HG03571 (cell line): ENCODE data around the gene TINCR.
"Not testable (repeated sequence)": the region's sequence is repeated elsewhere in the genome, so short reads cannot be mapped to it uniquely, and the experiment has no call there.

Experiments
- ATAC-seq: cut with Tn5 transposase; IDR thresholded peaks from one replicate; pipeline ENCODE4 v1.9.1; 2021; ENCODE audit not compliant: unreplicated experiment

TINCR gene

DNA sequence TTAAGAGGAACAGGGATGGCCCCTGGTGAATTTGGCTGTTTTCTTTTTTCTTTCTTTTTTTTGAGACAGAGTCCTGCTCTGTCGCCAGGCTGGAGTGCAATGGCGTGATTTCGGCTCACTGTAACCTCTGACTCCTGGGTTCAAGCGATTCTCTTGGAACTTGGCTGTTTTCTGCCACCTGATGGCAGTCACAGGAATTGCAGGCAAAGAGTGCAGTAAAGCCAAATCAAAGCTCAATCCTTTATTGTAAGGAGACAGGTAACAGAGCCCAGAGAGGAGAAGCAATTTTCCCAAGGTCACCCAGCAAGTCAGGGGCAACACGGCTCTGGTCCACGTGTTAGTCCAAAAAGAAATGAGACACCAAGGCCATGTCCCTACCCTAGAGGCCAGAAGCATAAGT is 6.2 kb downstream of the TINCR start:
- no peak for ATAC-seq

DNA sequence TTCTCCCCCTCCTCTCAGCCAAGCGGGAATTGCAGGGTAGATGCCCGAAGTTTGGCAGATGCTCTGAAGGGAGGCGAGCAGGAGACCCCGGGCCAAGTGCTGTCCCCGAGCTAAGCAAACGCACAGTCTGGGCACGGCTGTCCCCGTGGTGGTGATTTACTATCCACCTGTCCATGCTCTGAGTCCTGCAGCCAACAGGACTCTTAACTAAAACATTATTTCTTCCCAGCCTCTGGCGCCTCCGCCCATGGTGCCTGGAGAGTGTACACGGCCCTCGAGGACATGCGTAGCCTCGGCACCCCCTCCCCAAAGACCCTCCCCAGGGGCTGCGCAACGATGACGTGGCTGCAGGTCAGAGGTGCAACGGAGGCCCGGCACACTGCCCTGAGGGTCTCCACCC is 7.6 kb downstream of the TINCR start:
- no peak for ATAC-seq

DNA sequence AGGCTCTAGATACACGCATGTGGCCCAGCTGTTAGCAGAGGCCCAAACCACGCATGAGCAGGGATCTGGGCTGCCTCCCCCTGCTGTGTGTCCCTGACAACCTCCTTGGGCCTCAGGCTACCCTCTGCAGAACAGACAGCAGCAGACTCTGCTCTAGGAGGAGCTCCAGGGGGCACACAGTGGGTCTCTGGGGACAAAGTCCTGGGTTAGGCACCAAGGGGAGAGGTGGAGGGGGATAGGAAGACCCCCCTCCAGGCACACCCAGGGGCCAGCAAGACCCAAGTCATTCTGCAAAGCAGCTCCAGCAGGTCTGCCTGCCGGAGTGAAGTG is 8.0 kb downstream of the TINCR start:
- no peak for ATAC-seq

DNA sequence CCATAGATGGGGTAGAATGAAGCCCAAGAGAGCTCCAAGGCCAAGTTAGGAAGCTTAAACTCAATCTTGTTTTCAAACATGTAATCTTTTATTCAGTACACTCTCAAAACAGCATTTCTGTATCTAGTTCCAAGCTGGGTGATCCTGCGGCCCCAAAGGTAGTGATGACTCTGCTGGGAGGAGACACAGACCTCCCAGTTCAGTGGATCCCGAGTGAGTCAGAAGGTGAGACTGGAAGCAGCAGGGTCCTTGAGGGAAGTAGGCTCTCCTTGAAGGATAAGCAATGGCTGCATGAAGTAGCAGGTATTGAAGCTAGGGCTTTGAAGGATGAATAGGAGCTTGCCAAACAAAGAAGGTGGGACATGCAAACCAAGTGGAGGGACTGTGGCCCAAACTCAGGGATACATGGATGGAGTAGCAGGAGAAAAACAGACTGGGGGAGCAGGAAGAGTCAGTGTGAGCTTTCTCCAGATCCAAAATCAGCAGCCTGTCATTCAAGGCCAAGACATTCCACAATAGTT is 9.6 kb downstream of the TINCR start:
- no peak for ATAC-seq

DNA sequence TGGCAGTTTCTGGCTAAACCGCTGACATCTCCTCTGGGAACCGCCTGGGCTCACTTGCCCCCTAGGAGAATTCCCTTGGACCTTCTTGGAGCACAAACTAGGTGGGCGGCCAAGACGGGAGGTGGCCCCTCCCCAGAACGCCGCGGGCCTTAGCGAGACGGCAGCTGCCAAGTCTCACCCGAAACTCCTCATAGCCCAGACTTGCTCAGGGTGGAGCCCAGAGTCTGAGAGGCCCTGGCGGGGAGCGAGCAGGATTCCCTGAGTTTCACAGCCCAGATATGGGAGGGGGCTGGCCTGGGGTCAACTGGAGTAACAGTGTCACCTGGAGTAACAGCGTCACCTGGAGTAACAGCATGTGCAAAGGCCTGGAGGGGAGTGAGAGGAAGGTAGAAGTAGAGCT is 10.1 kb downstream of the TINCR start:
- ATAC-seq = no peak

DNA sequence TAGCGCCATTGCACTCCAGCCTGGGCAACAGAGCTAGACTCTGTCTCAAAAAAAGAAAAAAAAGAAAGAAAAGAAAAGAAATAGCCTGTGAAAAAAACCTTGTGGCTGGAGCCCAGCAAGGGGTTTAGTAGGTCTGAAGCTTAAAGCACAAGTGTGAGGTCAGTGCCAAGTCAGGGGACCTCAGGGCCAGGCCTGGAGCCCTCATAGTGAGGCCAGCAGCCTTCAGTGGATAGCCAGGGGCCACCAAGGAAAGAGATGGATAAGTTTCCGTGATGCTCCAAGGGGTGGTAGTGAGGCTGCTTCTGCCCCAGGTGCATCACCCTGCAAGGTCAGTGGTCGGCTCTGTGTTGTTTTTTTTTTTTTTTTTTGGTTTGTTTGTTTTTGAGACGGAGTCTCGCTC is 12.9 kb downstream of the TINCR start:
- no peak for ATAC-seq

DNA sequence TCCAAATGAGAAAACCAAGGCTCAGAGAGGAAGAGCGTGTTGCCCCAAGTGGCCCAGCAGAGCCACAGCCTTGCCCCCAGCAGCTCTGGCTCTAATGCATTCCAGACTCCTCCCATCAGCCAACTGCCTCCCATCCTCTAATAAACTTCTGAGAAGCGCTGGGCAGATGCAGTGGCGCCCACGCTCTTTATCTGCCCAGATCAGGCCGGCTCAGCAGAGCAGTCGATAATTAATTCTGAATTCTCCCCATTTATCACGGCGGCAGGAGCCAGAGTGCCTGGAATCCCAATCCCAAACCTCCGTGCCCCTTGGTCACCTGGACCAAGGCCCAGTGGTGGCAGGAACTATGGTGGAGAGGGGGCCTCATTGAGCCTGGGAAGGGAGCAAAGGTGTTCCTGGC is 13.9 kb downstream of the TINCR start:
- no peak for ATAC-seq

DNA sequence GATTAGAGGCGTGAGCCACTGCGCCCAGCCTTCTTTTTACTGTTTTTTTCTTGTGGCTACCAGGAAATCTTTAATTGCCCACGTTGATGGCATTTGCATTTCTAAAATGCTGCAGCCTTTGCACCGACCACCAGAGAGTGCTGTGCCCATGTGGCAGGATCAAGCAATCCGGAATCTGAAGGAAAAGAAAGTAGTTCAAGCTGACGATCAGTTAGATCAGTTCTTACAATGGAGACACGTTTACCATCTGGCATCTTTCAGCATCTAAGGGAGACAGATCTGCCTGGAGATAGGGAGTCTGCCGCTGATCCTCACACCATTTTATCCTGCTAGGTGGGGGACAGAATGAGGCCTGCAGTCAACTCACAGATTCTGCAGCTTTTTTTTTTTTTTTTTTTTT is 19.9 kb downstream of the TINCR start:
- ATAC-seq = no peak

DNA sequence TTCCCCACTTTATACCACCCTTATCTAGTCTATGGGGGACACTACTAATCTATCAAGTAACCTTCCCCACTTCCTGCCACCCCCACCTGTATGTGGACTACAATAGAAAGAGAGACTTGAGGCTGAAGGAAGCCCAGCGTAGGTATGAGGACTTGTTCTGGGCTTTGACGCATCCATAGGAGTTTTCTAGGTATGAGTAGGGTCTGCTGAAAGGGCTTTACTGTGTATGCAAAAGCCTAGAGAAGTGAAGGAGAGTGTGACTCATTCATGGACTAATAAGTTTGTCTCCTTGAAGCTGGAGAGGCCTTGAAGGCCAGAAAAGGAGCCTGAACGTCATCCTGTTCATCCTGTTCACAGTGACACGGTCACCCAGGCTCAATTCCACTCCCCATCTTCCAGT is 21.8 kb downstream of the TINCR start:
- no peak for ATAC-seq

DNA sequence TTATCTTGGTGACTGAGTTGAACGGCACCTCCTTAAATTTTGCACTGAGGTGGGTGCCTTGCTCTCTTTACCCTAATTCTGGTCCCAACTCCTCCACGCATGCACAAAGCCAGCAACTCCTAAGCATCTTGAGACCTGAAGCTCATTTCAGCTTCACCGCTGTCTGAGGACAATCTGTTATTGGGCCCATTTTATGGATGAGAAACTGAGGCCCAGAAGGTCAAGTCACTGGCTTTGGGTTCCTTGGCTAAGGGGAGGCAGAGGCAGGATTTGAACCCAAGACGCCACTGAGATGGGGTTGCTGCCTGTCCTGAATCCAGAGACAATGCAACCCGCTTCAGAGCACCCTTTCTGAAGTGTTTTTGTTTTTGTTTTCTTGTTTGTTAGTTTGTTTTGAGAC is 22.7 kb downstream of the TINCR start:
- ATAC-seq = no peak

DNA sequence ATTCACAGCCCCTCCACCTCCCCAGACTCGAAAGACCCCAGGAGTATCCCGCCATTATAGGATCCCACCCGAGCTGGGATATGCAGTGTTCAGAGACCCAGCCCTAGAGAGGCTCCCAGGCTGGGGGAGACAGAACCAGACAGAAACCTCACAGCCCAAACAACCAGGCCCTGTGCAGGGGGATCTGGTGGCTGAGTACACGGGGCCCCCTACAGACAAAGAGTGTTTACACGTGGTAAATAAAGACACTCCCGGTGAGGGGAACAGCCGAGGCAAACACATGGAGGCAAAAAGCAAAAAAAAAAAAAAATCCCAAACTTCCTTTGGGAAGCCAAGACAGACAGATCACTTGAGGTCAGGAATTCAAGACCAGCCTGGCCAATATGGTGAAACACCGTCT is 25.1 kb downstream of the TINCR start:
- no peak for ATAC-seq

DNA sequence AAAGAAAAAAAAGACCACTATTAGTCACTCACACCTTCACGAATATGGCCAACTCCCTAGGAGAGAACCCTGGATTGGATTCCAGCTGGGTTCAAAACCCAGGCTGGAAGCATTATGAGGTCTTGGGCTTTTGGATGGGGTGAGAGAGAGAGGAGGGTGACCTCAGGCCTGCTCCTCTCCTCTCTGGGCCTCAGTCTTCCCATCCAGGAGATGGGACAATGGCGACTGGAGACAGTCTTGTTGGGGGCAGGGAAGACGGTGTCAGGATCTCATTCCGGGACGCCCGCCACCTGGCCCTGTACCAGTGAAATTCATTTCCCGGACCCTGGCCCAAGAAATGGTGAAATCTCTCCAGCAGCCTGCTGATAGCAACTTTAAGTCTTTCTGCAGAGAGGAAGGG is 26.3 kb downstream of the TINCR start:
- ATAC-seq = no peak

DNA sequence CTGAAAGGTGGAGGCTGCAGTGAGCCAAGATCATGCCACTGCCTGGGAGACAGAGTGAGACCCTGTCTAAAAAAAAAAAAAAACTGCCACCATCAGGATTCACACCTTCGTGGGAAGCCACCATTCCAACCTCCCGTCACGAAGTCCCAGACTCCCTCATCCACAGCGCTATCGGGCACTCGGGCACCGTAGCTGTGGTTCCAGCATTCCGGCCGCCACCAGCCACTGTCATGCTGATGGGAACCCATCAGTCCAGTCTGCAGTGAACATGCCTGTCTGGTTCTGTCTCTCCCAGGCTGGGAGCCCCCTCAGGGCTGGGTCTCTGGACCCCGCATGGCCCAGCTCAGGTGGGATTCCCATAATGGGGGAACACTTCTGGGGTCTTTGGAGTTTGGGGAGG is 27.5 kb downstream of the TINCR start:
- ATAC-seq = no peak

DNA sequence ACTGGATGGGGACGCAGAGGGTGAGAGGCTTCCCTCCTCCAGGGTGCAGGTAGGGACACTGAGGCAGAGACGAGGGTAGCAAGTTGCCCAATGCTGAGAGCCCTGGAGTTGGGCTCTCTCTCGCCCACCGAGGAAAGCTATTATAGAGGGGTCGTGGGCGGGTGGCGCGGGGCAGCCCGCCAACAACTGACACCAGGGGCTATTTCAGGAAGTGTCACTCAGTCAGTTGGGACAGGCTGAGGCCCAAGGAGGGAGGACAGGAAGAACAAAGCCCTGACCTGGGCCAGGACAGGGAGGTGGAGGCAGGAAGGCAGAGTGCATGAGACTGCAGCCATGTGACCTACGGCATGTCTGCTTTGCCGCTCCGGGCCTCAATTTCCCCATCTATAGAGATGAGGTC is 29.9 kb downstream of the TINCR start:
- ATAC-seq = no peak

DNA sequence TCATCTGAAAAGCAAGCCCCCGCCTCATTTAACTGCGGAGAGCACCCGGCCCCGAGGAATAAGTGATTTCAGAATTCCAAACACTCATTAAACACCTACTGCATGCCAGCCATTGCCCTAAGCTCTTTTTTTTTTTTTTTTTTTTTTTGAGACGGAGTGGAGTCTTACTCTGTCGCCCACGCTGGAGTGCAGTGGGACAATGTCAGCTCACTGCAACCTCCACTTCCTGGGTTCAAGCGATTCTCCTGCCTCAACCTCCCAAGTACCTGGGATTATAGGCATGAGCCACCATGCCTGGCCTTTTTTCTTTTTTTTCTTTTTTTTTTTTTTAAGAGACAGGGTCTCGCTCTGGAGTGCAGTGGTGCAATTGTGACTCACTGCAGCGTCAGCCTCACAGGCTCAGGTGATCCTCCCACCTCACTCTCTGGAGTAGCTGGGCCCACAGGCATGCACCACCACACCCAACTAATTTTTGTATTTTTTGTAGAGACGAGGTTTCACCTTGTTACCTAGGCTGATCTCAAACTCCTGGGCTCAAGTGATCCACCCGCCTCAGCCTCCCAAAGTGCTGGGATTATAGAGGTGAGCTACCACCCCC is 30.7 kb downstream of the TINCR start:
- ATAC-seq = not testable (repeated sequence)

DNA sequence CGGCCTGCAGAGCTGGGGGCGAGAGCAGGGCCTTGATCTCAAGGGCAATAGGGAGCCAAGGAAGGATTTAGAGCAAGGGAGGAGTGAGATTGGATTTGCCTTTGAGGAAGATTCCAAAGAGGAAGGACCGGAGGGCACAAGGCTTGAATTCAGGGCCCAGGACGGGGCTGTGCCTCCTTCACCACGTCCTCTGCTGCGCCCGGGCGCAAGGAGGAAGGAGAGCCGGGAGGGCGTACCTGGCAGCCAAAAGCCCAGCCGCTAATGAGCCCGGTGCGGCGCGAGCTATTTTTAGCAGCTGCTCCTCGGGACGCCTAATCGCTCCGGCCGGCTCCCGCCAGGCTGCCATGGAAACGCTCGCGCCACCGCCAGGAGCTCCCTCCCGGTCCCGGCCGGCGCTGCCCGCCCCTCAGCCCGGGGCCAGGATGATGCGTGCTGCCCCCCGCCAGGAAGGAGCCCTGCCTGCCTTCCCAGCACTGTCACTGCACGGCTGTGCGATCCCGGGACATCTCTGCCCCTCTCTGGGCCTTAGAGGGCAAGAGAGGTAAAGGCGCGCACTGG is 31.3 kb downstream of the TINCR start:
- no peak for ATAC-seq

DNA sequence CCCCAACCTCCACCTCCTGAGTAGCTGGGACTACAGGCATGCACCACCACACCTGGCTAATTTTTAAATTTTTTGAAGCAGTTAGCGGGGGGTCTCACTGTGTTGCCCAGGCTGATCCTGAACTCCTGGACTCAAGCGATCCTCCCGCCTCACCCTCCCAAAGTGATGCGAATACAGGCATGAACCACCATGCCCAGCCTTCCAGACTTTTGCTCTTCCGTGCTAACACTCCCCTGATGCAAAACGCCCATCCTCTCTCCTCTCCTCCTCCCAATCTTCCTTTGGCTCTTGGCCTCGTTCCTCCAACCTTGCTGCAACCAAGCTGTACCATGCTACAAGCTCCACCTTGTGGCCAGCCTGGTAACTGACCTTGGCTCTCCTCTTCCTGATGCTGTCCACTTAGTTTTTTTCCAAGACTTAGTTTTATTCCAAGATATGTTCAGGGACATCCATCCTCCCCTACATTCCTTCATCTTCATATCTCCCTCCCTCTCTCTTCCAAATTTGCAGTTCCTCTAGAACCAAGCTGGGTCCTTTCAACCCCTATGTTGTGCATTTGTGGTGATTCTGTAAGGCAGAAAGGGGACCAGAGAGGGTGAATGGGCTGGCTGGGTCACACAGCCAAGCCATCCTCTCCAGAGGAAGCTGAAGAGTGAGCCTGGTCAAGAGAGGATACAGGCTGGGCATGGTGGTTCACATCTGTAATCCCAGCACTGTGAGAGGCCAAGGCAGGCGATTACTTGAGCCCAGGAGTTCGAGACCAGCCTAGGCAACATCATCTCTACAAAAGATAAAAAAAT is 32.8 kb downstream of the TINCR start:
- ATAC-seq = no peak

DNA sequence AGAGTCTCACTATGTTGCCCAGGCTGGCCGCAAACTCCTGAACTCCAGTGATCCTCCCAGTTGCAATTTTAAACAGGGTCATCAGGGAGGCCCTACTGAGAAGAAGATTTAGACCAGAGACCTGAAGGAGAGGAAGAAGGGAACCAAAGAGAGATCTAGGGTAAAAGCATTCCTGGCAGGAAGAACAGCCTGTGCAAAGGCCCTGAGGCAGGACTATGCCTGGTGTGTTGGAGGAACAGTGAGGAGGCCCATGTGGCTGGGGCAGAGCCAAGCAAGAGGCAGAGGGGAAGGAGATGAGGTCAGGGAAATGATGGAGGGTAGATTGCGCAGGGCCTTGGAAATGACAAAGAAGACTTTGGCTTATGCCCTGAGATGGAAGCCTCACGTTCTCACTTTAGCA is 34.5 kb downstream of the TINCR start:
- no peak for ATAC-seq

DNA sequence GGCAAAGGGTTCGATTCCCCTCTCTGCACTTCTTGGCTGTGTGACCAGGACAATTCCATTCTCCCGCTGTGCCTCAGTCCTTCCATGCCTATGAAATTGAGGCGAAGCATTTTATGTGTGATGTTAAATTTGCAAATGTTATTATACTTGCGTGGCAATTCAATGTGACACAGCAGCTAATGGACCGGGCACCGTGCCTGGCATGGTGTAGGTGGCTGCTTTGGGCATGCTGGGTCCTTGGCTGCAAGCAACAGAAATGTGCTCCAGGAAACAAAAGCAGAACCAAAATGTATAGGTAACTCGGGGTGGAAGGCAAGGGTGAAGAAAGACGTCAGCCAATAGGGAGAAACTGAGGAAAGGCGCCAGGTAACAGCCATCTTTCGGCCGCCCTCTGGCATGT is 37.1 kb downstream of the TINCR start:
- ATAC-seq = no peak

DNA sequence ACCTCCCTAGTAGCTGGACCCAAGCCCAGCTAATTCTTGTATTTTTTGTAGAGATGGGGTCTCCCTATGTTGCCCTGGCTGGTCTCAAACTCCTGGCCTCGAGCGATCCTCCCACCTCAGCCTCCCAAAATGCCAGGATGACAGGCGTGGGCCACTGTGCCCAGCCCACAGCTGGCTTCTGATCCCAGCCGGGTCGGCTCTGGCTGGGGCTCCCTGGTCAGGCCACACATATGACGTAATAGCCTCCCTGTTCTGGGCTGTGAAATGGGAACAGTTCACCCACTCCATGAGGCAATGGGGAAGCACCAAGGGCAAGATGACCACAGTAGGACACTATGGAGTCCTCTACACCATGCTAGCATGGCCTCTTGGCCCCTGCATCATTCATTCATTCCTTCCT is 41.1 kb downstream of the TINCR start:
- ATAC-seq = no peak

DNA sequence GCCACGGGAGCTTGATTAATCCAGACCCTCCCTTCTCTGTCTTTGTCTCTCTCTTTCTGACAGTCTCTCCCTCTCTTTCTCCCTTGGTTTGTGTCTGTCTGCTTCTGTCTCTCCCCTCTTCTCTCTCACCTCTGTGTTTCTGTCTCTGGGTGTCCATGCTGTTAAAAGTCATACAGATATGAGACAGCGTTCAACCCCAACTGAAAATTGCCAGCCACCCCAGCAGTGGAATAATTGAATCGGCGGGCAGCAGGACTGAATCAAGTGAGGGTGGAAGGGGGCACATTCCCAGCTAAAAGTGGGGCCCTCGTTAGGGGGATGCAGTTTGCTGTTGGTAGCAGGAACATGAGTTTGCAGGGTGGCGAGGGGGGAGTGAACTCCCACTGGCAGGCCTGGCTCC is 43.7 kb downstream of the TINCR start:
- ATAC-seq = no peak

DNA sequence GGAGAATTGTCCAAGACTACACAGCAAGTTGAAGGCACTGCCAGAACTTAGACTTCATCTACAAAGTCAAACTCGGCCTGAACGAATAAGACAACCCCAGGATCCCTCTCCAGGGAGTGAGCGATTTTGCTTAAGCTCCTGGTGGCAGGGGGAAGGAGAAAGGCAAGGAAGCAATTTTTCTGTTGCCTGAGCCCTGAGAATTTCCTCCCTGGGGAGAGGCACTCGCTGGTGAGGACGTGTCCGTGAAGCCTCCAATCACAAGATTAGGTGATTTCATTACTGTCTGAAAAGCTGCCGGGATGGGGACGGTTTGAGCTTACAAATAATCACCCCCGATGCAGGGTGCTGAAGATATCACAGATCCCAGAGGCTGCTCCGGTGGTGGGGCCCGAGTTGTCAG is 45.6 kb downstream of the TINCR start:
- ATAC-seq = no peak

DNA sequence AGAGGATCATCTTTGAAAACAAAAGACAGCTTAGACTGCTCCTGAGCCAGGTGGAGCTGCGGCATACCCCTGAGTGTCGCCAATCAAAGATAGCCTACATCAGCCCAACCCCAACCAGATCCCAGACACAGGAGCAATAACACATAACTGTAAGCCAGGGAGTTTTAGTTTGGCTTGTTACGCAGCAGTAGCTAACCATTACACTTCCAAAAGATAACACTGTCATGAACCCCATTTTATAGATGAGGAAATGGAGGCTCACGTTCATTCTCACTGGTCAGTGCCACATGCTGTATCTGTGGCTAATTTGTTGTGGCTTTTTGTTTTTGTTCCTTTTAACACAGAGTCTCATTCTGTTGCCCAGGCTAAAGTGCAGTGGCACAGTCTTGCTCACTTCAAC is 47.3 kb downstream of the TINCR start:
- no peak for ATAC-seq
